Measurements from ENCODE around the gene TMEM220. TPM values are rescaled to one million over a fixed set of nuclear protein-coding genes. Genes with fewer than 3 reads are reported as not detected.

Gene TMEM220
- total RNA-seq, 1 experiment from 2014 or later: not detected

DNA sequence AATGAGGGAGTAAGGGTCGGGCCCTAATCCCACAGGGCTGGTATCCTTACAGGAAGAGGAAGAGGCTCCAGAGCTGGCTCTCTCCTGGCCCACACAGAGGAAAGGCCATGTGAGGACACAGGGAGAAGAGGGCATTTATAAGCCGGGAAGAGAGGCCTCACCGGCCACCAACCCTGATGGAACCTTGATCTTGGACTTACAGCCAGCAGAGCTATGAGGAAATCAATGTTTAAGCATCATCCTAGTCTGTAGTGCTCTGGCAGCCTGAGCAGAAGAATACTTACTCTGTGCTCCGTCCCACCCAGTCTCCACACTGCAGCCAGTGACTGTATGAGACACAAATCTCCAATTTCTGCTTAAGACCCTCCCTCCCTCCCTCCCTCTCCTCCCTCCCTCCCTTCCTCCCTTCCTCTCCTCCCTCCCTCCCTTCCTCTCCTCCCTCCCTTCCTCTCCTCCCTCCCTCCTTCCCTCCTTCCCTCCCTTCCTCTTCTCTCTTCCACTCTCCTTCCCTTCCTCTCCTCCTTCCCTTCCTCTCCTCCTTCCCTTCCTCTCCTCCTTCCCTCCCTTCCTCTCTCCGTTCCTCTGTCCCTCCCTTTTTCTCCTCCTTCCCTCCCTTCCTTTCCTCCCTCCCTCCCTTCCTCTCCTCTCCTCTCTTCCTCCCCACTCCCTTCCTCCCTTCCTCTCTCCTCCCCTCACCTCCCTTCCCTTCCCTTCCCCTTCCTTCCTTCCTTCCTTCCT lies 8.9 kb upstream of the TMEM220 start:
- no peaks in the 10 kb centered on the region for H3K36me3 ChIP-seq (ENCODE audit: low read depth)
- H3K4me2 ChIP-seq: no peak overlapping the region
- peaks cover 39% of the 10 kb centered on the region for H3K27me3 ChIP-seq (ENCODE audit: insufficient read depth, low read depth)
- no TSS peak for BruUV-seq (replicated peaks)
- H4K20me1 ChIP-seq (ENCODE audit: insufficient read depth): no peaks in the 10 kb centered on the region
- H3K27ac ChIP-seq: no peak overlapping the region
- no peaks in the 10 kb centered on the region for H3F3A ChIP-seq (ENCODE audit: insufficient read depth, low read depth)
- H3K4me1 ChIP-seq (replicated peaks; ENCODE audit: insufficient read depth): no peaks in the 10 kb centered on the region
- intact Hi-C loops (cut with micrococcal nuclease; ENCODE audit: unreplicated experiment): loop anchor here (10.0 kb wide), 1 partner anchor 1246 kb away; no protein-coding TSS in a partner anchor
- no peak overlapping the region for H2AFZ ChIP-seq
- DNase-seq: no peak
- H3K9me2 ChIP-seq (ENCODE audit: insufficient read depth): no peaks in the 10 kb centered on the region
- CTCF ChIA-PET: no interaction called here
- H3K9me3 ChIP-seq (ENCODE audit: insufficient read depth, low read depth): no peaks in the 10 kb centered on the region
- POLR2A ChIA-PET (ENCODE audit: unreplicated experiment): no interaction called here
- TF ChIP-seq, protein P1, sequence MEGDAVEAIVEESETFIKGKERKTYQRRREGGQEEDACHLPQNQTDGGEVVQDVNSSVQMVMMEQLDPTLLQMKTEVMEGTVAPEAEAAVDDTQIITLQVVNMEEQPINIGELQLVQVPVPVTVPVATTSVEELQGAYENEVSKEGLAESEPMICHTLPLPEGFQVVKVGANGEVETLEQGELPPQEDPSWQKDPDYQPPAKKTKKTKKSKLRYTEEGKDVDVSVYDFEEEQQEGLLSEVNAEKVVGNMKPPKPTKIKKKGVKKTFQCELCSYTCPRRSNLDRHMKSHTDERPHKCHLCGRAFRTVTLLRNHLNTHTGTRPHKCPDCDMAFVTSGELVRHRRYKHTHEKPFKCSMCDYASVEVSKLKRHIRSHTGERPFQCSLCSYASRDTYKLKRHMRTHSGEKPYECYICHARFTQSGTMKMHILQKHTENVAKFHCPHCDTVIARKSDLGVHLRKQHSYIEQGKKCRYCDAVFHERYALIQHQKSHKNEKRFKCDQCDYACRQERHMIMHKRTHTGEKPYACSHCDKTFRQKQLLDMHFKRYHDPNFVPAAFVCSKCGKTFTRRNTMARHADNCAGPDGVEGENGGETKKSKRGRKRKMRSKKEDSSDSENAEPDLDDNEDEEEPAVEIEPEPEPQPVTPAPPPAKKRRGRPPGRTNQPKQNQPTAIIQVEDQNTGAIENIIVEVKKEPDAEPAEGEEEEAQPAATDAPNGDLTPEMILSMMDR (conservative IDR thresholded peaks at IDR 0.05): no peak
- TF ChIP-seq EZH2 (IDR thresholded peaks at IDR 0.05; ENCODE audit: low read depth): no peak
- no peaks in the 10 kb centered on the region for H3K79me2 ChIP-seq (ENCODE audit: low read depth)
- no peak overlapping the region for H3K4me3 ChIP-seq

DNA sequence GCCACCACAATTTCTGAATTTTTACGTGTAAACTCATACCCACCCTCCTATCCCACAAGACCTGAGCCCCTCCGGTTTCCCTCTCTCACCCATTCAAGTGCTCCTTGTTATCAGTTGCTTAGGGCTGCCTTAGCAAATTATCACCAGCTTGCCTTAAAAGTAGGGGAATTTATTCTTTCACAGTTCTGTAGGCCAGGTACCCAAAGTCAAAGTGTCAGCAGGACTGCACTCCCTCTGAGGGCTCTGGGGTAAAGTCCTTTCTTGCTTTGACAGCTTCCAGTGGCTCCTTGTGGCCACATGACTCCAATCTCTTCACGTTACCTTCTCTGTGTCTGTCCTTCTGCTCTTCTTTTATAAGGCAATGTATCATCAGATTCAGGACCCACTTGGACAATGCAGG lies 7.9 kb upstream of the TMEM220 start:
- H3K4me3 ChIP-seq: no peak overlapping the region
- no peaks in the 10 kb centered on the region for H3K9me2 ChIP-seq (ENCODE audit: insufficient read depth)
- no peaks in the 10 kb centered on the region for H3F3A ChIP-seq (ENCODE audit: insufficient read depth, low read depth)
- peaks cover 47% of the 10 kb centered on the region for H3K27me3 ChIP-seq (ENCODE audit: insufficient read depth, low read depth)
- H3K4me2 ChIP-seq: no peak overlapping the region
- ChIA-PET CTCF (interaction anchor here (1.5 kb wide), 1 partner anchor 407 kb away, joined by 5 read pairs; no protein-coding TSS in a partner anchor), POLR2A (ENCODE audit: unreplicated experiment) (no interaction called here)
- H4K20me1 ChIP-seq (ENCODE audit: insufficient read depth): no peaks in the 10 kb centered on the region
- H3K36me3 ChIP-seq (ENCODE audit: low read depth): no peaks in the 10 kb centered on the region
- TF ChIP-seq EZH2 (IDR thresholded peaks at IDR 0.05; ENCODE audit: low read depth): no peak
- TF ChIP-seq, protein P1 (conservative IDR thresholded peaks at IDR 0.05): no peak
- no TSS peak for BruUV-seq (replicated peaks)
- no peak overlapping the region for H3K27ac ChIP-seq
- no peak for DNase-seq
- H3K9me3 ChIP-seq (ENCODE audit: insufficient read depth, low read depth): no peaks in the 10 kb centered on the region
- H3K79me2 ChIP-seq (ENCODE audit: low read depth): no peaks in the 10 kb centered on the region
- intact Hi-C loops (cut with micrococcal nuclease; ENCODE audit: unreplicated experiment): loop anchor here (1.0 to 10.0 kb wide), 3 partner anchors 108 to 1247 kb away; no protein-coding TSS in a partner anchor
- no peaks in the 10 kb centered on the region for H3K4me1 ChIP-seq (replicated peaks; ENCODE audit: insufficient read depth)
- H2AFZ ChIP-seq: no peak overlapping the region

DNA sequence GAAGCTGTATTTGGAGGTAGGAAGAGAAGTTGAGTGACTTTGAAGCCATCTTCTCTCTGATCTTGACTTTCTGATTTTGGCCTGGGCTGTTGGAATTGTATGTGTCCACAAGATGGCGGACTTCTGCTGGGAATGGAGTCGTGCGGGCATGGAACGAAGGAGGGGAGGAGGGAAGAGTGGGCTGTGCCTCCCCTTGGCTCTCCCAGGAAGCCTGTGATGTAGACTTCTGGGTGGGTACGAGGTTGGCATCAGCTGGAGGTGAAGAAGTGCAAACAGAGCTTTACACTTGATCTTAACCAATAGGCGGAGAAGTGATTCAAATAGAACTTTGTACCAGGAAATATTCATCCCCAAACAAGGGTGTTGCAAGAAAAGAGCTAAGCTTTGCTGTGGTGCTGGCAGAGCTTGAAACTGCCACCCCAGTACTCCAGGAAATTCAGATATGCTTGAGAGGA lies 7.4 kb upstream of the TMEM220 start:
- BruUV-seq (replicated peaks): no TSS peak
- ChIA-PET POLR2A (ENCODE audit: unreplicated experiment) (no interaction called here), CTCF (interaction anchor here (1.5 kb wide), 1 partner anchor 408 kb away, joined by 5 read pairs; no protein-coding TSS in a partner anchor)
- intact Hi-C loops (cut with micrococcal nuclease; ENCODE audit: unreplicated experiment): loop anchor here (1.0 to 10.0 kb wide), 3 partner anchors 108 to 1248 kb away; no protein-coding TSS in a partner anchor
- H3K4me2 ChIP-seq: no peak overlapping the region
- H3K36me3 ChIP-seq (ENCODE audit: low read depth): no peaks in the 10 kb centered on the region
- H3K27ac ChIP-seq: no peak overlapping the region
- H3K9me2 ChIP-seq (ENCODE audit: insufficient read depth): no peaks in the 10 kb centered on the region
- H3F3A ChIP-seq (ENCODE audit: insufficient read depth, low read depth): no peaks in the 10 kb centered on the region
- no peaks in the 10 kb centered on the region for H3K4me1 ChIP-seq (replicated peaks; ENCODE audit: insufficient read depth)
- no peak overlapping the region for H2AFZ ChIP-seq
- TF ChIP-seq, protein P1 (conservative IDR thresholded peaks at IDR 0.05): peak; percentile 66
- TF ChIP-seq EZH2 (IDR thresholded peaks at IDR 0.05; ENCODE audit: low read depth): no peak
- DNase-seq: peak; percentile 47 to 53
- peaks cover 49% of the 10 kb centered on the region for H3K27me3 ChIP-seq (ENCODE audit: insufficient read depth, low read depth)
- no peak overlapping the region for H3K4me3 ChIP-seq
- H3K9me3 ChIP-seq (ENCODE audit: insufficient read depth, low read depth): no peaks in the 10 kb centered on the region
- H3K79me2 ChIP-seq (ENCODE audit: low read depth): no peaks in the 10 kb centered on the region
- H4K20me1 ChIP-seq (ENCODE audit: insufficient read depth): no peaks in the 10 kb centered on the region

Data from PC-9 (cell line).